ENCODE results near the gene ZNF561.

DNA sequence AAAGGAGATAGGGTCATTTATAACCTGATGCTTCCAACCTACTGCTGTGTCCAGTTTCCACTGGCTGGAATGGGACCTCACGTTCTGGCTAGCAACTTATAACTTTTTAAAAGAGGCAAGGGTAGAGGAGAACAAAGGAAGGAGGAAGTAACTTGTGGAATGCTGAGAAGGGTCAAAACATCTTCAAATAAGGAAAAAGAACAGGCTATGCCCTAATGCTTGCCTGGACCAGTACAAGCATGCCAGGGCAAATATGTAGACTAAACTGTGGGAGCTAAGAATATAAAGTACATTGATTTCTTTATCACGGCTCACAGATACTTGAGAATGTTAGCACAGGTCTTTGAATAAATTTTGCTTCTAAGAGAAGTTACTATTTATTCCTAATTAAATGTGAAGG, 1.5 kb upstream of the ZNF561 start:
- TF ChIP-seq POLR2A (IDR thresholded peaks at IDR 0.05; ENCODE audit: low read length) = no peak
- no peak for TF ChIP-seq GATA1 (IDR thresholded peaks at IDR 0.05; ENCODE audit: low read depth, low read length)
